HG02943 (cell line): ENCODE measurements around the gene AP1B1.

Experiments
- ATAC-seq: cut with Tn5 transposase; IDR thresholded peaks from one replicate; pipeline ENCODE4 v1.9.1; 2021; ENCODE audit warnings: mild to moderate bottlenecking, low read depth, moderate library complexity; ENCODE audit not compliant: unreplicated experiment

AP1B1 gene

GRCh38 chr22:29315286-29316140, 72.9 kb downstream of the AP1B1 start, which contains the start of gene RASL10A:
TSS of gene RASL10A (minus strand) at chr22:29315697. CDS start at chr22:29315246, 451 bp downstream.
- ATAC-seq = no peak

- ATAC-seq = no peak
Measured at GRCh38 chr22:29314537-29315285, 73.7 kb downstream of the AP1B1 start.

DNA sequence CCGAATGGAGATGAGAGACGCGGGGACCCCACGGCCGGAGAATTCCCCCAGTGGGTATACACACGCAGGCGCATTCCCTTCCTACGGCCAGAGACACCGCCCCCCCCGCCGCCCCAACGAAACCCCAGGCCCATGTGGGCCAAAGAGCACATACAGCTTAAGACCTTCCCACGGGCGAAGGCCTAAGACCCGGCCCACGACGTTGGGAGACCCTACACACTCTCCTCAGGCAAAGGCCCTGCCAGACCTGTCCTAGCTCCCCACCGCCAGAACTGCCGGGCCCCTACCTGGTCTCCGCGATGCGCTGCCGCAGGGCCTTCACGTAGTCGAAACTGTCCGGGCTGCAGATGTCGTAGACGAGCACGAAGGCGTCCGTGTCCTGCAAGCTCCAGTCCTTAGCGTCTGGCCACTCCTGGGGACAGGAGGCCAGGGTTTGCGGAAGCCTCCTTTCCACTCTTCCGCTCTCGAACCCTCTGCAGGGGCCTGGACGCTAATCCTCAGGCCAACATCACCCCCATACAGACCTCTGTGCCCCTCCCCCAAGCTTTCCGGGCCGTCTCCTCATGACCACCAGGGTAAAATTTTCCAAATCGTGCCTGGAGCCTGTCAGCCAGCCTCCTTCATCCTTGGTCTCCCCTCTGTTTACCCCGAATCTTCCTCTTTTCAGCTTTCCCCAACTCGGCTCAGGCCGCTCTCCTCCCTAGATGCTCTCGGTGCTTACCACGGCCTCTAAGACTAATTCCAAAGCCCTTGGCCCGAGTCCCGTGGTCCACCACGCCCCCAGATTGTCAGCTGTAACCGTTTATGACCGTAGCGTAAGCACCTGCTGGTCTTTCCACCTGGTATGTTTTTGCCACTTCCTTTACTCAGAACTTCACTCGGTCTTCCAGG, 74.5 kb downstream of the AP1B1 start:
- no peak for ATAC-seq

GRCh38 chr22:29313126-29313575, 75.2 kb downstream of the AP1B1 start:
- ATAC-seq = no peak

- no peak for ATAC-seq
Measured at GRCh38 chr22:29312218-29313125, 75.9 kb downstream of the AP1B1 start.

GRCh38 chr22:29311464-29312217, 76.7 kb downstream of the AP1B1 start:
- no peak for ATAC-seq

GRCh38 chr22:29310863-29311339, 77.5 kb downstream of the AP1B1 start:
- ATAC-seq = no peak

DNA sequence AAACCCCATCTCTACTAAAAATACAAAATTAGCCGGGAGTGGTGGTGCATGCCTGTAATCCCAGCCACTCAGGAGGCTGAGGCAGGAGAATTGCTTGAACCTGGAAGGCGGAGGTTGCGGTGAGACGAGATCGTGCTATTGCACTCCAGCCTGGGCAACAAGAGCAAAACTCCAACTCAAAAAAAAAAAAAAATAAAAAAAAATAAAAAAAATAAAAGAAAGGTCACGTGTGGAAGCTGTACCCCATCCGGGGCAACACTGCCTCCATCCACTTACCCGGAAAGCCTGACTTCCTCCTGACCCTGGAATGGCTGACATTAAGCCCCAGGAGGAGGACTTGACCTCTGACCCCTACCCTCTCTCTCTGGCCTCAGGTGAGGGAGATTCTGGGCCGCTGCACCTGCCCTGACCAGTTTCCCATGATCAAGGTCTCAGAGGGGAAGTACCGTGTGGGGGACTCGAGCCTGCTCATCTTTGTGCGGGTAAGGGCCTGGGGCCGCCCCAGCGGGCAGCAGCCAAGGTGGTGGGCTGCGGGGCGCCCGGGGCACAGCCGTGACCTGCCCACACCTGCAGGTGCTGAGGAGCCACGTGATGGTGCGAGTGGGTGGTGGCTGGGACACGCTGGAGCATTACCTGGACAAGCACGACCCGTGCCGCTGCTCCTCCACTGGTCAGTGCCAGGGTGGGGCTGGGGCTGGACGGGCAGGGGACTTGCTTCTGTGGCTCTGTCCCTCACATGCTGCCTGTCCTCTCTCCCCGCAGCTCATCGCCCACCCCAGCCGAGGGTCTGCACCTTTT, 78.1 kb downstream of the AP1B1 start:
- no peak for ATAC-seq

DNA sequence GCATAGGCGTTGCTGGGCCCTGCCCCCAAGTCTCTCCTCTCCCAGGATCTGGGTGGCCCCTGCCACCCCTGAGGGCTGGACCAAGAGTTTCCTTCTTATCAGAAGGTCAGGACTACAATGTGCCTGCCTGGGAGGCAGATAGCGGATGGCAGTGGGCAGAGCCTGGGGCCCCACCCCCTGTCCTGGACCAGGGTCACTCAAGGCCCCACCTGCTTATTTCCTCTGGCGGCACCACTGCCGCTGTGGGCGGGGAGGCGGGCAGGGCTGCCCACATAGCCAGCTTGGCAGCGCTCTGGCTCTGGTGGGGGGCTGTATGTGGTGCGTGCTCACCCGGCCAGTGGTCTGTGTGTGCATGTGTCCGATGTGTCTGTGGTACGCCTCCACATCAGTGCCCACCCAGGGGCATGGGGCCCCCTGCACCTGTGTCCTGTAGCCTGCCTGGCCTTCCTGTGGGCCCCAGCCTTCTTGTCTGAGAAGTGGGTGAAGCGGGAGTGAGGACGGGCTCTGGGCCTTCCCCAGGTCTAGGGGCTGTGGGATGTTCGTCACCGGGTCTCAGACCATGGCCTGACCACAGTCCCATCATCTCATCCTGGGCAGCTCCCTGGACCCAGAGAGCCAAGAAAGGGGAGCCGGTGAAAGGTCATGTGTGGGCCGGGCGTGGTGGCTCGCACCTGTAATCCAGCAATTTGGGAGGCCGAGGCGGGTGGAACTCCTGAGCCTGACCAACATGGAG, 78.9 kb downstream of the AP1B1 start:
- ATAC-seq = no peak

- ATAC-seq = no peak
Measured at GRCh38 chr22:29308791-29309262, 79.5 kb downstream of the AP1B1 start.

GRCh38 chr22:29308148-29308790, 80.1 kb downstream of the AP1B1 start:
- ATAC-seq = no peak

DNA sequence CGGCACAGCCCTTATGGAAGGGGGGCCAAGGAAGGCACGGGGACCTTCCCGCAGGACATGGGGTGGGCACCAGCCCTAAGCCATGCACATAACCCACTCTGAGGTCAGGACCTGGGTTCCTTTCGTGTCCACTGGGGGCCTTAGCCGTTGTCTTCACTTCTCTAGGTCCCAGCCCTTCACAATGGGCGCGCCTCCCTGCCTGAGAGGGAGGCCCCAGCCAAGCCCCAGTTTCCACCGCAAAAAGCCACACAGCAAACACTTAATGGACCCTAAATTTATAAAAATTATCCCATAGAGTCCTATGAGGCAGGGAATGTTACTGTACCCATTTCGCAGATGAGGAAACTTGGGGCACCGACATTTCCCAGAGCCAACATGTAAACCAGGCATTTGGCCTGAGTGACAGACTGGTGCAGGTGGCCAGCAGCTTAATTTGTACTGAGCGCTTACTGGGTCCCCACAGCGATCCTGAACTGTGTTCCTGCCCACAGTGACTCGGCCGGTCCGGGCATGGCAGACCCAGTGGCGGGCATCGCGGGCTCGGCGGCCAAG, 80.7 kb downstream of the AP1B1 start:
- ATAC-seq = no peak

GRCh38 chr22:29306835-29307595, 81.4 kb downstream of the AP1B1 start:
- ATAC-seq = no peak

DNA sequence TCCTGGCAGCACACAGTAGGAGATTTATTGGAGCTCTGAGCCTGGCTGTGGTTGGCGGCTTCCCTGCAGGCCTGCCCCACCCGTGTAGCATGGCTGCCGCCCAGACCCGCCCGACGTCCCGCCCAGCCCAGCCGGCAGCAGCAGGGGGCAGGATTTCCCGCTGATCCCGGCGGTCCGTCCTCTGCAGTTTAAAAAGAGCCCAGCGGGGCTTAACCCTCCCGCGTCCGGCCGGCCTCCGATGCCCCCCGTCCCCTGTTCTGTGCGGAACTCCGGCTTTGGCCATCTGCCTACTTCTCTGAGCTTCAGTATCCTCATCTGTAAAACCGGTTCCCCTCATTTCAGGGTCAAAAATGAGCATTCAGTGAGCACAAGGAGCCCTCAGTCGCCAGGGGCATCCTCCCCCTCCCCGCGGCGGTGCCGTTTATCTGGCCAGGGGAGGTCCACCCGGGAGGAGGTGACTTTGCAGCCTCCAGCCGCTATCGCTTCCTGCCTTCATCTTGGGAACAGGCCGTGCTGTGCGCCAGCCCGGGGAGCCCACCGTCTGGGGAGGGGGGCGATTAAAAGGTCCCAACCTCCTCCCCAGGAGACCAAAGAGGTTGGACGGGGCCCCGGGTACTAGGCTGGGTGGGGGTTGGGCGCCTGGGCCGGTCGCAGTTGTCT, 82.1 kb downstream of the AP1B1 start, which contains the start of gene GAS2L1:
Gene GAS2L1 (plus strand): TSS at position 476 of the 660 bp plus-strand sequence. CDS start 1,456 bp downstream, outside the sequence.
- no peak for ATAC-seq

- no peak for ATAC-seq
Measured at GRCh38 chr22:29305836-29306174, 82.6 kb downstream of the AP1B1 start.
